IPS-NIHi11 (cell line): ENCODE data around the gene MDN1.
"Not testable (repeated sequence)": the region's sequence is repeated elsewhere in the genome, so short reads cannot be mapped to it uniquely, and the experiment has no call there.

Source experiments
- DNase-seq: peaks from one replicate; pipeline ENCODE4 v3.0.0; 2012; ENCODE audit warnings: mixed read lengths, low spot score

MDN1 gene

DNA sequence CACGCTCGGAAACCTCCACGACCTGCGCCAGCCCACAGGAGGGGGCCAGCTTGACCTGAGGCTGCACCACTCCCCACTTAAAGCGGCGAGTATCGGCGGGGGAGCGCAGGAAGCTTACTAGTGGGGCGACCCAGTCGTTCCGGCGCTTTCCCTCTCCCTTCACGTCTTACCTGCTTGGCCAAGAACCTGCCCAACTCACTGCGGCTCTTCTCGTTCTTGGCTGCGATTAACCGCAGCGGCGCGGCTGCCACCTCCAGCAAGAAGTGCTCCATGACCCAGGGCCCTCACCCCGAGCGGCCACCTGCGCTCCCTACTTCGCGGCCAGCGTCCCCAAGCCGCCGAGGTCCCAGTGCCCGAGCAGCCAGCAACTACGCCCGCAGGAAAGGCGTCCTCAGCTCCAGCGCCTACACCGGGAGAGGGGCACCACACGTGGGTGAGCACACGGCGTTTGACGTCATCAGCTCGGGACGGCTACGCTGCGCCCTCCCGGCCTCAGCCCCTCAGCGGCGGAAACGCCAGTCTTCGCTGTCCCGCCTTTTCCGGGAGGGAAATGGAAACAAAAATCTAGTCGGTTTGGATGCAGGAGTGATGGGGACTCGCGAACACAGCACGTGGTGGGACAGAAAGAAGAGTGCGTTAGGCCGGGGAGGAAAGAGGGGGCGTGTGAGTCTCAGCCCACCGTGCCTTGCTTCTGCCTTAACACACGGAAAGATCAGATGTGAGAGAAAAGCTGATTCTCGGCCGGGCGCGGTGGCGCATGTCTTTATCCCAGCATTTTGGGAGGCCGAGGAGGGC lies at the start of gene MDN1:
MDN1 (minus strand) TSS at position 459 of the 795 bp plus-strand sequence; CDS start at position 272, 187 bp downstream.
- DNase-seq = peak; percentile 94

DNA sequence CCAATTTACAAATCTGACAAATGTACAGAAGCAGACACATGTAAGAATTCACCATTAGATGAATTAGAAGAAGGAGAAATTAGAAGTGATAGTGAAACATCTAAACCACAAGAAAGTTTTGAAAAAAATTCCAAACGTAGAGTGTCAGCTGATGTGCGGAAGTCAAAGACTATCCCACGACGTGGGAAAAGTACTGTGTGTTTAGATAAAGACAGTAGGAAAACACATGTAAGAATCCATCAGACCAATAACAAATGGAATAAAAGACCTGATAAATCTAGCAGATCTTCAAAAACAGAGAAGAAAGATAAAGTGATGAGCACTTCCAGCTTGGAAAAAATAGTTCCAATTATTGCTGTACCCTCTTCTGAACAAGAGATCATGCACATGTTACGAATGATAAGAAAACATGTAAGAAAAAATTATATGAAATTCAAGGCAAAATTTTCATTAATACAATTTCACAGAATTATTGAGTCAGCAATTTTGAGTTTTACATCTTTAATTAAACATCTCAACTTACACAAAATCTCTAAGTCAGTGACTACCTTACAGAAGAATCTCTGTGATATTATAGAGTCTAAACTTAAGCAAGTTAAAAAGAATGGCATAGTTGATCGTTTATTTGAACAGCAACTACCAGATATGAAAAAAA lies 46.6 kb upstream of the MDN1 start:
- no peak for DNase-seq

DNA sequence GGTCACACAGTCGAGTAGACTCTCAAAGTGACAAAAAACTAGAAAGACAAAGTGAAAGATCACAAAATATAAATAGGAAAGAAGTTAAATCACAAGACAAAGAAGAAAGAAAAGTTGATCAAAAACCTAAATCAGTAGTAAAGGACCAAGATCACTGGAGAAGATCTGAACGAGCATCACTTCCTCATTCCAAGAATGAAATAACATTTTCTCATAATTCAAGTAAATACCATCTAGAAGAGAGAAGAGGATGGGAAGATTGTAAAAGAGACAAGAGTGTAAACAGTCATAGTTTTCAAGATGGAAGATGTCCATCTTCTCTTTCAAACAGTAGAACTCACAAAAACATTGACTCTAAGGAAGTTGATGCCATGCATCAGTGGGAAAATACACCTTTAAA lies 43.1 kb upstream of the MDN1 start:
- DNase-seq = no peak

DNA sequence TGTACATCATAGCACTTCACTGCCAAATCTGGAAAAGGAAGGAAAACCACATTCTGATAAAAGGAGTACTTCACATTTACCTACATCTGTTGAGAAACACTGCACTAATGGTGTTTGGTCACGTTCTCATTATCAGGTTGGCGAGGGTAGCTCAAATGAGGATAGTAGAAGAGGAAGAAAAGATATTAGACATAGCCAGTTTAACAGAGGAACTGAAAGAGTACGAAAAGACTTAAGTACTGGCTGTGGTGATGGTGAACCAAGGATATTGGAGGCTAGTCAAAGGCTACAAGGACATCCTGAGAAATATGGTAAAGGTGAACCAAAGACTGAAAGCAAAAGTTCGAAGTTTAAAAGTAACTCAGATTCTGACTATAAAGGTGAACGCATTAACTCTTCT lies 42.7 kb upstream of the MDN1 start:
- no peak for DNase-seq

- DNase-seq = no peak
Observed at GRCh38 chr6:89859744-89860143, 40.1 kb upstream of the MDN1 start.

DNA sequence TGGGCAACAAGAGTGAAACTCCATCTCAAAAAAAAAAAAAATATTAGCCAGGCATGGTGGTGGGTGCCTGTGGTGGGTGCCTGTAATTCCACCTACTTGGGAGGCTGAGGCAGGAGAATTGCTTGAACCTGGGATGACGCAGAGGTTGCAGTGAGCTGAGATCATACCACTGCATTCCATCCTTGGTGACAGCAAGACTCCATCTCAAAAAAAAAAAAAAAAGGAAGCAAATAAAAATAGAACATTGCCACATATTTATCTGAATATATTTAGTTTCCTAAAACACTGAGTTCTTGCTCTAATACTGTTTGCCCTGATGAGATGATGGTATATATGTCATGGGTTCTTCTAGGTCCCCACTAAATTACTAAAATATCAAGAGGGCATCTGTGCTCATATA lies 38.4 kb upstream of the MDN1 start:
- DNase-seq = no peak

DNA sequence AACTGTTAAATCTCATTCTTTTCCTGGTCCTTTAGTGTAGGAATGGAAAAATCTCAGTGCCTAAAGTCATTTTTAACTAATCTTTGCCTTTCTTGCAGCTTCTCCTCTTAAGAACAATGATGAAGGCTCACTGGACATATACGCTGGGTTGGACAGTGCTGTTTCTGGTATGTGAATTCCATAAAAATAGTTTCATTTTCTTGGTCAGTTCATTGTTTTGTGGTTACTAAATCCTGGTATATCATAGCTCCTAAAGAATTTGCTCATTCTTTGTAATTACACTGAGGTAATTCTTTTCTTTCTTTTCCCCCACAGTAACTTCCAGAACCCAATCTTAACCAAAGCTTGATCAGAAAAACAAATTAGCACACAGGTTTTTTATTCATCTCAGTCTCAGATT lies 33.5 kb upstream of the MDN1 start:
- no peak for DNase-seq

DNA sequence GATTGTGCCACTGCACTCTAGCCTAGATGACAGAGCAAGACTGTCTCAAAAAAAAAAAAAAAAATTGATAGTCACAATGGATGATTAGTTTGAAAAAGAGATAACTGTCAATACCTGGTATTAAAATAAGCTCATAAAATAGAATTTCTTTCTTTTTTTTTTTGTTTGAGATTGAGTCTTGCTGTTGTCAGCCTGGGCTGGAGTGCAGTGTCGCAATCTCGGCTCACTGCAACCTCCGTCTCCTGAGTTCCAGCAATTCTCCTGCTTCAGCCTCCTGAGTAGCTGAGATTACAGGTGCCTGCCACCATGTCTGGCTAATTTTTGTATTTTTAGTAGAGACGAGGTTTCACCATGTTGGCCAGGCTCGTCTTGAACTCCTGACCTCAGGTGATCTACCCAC lies 27.9 kb upstream of the MDN1 start:
- not testable (repeated sequence) for DNase-seq

DNA sequence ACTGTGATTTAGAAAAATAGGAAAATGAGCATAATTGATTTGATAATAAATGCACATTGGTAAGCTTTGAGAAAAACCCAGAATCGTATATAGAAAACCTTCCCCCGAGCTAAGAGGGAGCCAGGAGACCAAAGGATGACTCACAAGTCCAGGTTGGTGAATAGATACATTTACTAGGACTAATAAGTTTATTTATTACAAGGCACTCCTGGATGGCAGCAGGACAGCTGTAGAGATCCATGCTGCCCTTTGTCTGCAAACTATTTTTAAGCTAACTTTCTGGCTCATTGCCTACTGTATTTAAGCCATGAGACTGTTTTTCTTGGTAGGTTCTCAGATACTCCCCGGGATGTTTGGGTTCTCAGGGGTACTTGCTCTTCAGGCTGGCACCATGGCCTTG lies 23.5 kb upstream of the MDN1 start:
- no peak for DNase-seq

- no peak for DNase-seq
Observed at GRCh38 chr6:89842228-89842627, 22.6 kb upstream of the MDN1 start.

DNA sequence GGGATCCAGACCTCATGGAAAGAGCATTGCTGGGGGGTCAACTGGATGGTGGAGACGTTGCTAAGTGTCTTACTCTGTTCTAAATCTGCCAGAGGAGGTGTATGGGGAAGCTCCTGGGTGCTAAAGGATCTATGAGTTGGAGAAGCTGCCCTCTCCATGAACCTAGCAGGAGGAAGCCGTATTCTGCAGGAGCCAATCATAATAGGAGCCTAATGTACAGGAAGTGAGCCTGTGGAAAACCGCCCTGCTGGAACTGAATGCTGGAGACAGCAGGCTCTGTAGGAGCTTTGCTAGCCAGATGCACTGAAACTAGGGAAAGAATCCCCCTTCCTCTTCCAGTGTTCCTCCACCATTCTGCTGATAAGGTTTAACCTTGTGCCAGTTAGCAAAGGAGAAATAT lies 20.9 kb upstream of the MDN1 start:
- peak; percentile 17 for DNase-seq

DNA sequence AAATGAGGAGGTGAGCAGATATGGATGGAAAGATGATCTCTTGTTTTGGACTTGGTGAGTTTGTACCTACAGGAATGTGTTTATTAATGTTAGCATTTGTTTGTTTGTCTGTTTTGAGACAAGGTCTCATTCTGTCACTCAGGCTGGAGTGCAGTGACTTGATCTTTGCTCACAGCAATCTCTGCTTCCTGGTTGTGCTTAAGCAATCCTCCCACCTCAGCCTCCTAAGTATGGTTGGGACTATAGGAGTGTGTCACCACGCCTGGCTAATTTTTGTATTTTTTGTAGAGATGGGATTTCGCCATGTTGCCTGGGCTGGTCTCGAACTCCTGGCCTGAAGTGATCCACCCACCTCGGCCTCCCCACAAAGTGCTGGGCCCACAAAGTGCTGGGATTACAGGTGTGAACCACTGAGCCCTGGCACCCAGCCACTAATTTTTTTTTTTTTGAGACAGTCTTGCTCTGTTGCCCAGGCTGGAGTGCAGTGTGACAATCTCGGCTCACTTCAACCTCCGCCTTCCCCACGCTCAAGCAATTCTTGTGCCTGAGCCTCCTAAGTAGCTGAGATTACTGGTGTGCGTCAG lies 17.1 kb upstream of the MDN1 start:
- DNase-seq = no peak

DNA sequence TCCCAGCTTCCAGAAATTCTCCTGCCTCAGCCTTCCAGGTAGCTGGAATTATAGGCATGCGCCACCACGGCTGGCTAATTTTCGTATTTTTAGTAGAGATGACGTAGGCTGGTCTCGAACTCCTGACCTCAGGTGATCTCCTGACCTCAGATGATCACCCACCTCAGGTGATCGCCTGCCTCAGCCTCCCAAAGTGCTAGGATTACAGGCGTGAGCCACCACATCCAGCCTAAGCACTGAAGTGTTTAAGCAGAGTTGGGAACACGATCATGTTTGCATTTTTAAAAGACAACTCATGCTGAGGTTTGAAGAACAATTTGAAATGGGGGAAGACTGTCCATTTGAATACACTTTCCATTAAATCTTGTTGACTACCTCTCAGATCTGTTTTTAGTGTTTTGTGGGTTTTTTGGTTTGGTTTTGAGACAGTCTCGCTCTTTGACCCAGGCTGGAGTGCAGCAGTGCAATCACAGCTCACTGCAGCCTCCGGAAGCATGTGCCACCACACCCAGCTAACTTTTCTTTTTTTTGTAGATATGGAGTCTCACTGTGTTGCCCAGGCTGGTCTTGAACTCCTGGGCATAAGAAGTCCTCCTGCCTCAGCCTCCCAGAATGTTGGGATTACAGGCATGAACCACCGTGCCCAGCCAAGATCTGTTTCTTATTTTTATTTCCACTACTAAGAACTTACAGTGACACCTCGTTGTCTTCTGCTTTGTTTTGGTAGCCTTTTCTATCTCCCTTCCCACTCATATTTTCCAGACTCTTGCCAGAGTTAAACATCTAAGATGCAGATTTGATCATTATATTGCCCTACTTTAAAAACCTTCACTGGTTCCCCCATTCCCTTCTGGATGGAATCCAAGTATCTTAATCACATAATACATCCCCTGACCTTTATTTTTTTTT lies 15.5 kb upstream of the MDN1 start:
- no peak for DNase-seq

DNA sequence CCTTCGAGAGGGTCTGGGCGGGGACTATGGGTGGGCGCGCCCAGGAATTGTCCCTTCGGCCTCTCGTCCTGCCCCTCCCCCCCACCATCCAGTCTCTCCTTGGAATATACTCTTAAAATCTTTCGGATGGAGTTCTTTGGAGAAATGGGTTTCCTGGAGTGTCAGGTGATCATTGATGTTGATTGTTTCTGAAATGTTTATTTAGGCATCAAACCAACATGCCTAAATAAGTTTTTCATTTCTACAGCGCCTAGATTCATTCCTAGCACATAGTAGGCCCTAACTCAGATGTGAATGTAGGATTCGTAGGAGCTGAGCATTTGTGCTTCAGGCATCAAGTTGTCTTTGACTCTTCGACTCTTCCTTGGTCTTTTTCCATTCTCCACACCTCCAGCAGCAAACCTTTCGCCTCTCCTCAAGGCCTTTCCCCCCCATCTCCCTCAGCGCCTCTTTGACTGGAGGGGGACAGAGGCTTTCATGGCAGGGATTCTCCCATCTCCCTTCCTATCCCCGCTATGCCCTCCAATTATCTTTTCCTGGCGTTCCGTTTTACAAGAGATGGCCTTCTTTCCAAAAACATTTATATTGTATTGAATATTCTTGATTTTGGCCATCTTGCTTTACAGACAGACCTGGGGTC lies 10.7 kb upstream of the MDN1 start:
- DNase-seq = no peak

DNA sequence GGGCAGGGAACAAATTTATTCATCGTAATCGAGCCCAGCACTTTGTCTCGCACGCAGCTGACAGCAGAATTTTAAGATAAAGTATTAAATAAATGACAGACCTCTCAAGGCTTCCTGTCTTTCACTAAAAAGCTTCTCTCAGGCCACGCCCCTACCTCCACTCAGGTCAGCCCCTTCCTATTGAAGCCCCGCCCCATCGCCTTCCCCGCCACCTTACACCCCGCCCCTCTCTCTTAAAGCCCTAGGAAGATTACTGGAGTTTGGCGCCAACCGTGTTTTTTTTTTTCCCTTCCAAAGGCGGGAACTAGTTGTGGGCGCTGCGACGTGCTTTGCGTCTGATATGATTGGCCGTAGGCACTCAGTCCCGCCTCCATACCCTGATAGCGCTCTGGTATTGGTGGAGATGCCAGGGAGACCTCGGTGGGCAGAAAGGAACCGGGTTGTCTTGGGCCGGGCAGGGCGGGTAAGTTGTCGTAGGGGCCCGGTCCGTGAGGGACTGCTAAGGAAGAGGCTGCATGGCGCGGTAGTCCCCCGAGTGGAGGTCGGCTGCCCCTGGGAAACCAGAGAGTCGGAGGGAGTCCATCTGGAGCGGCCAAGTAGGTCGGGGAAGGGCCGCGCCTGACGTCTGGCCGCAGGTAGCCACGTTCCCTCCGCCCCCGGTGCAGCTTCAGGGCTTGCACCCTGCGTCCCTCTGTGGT lies 10.0 kb upstream of the MDN1 start, which contains the start of gene CASP8AP2:
CASP8AP2 (plus strand) TSS at position 409 of the 698 bp plus-strand sequence.
- DNase-seq = peak; percentile 95

DNA sequence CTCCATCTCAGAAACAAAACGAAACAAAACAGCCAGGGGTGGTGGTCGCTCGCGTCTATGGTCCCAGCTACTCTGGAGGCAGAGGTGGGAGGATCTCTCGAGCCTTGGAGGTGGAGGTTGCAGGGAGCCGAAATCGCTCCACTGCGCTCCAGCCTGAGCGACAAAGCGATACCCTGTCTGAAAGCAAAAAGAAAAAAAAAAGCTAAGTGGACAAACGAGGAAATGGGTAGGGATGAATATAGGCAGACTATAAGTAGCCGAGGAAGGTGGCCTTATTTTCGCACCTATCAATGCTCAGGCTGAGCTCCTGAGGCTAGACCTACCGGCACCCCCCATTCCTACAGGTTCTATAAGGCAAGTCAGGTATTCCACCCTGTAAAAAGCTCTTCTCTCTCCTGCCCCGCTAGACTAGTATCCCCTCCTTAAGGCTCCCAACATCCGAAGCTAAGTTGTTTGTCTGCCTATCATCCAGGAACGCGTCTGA lies 9.4 kb upstream of the MDN1 start:
- peak; percentile 43 for DNase-seq

- DNase-seq = not testable (repeated sequence)
Observed at GRCh38 chr6:89828475-89828987, 8.9 kb upstream of the MDN1 start.

GRCh38 chr6:89826029-89826528 lies 6.5 kb upstream of the MDN1 start:
- DNase-seq = no peak

- DNase-seq = no peak
Observed at GRCh38 chr6:89818977-89819335, 638 bp downstream of the MDN1 start.

DNA sequence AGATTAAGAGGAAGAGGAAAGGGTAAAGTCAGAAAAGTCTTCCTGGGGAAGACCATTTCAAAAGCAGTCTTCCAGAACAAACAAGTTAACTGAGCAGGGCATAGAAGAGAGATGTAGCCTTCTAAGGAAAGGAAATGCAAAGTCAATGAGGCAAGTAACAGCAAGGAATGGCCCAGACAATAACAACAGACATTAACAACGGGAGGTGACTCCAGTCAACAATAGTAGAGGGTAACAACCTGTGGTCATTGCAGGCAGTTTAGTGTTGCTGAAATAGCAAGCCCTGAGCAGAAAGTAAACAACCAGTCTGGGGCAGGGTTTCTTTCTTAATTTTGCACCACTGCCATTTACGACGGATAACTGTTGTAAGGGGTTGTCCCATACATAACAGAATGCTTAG lies 2.1 kb downstream of the MDN1 start:
- DNase-seq = peak; percentile 42
